Left ventricle myocardium inferior (tissue), 1 donor: ENCODE results near the gene VILL. TPM values are rescaled to one million over a fixed set of nuclear protein-coding genes. Genes with fewer than 3 reads are reported as not detected.
"Not testable (repeated sequence)": the region's sequence is repeated elsewhere in the genome, so short reads cannot be mapped to it uniquely, and the experiment has no call there.

Experiments
- DNase-seq: peaks from one replicate; pipeline ENCODE4 v3.0.0-alpha.2; 2020
- H3K27ac ChIP-seq: fragments of 200-600 bp; replicated peaks from 2 replicates; pipeline ENCODE4 v1.8.0; 2021
- H3K27me3 ChIP-seq: fragments of 200-600 bp; 2 replicates; pipeline ENCODE4 v1.8.0; 2021; ENCODE audit warnings: low read depth
- H3K36me3 ChIP-seq: fragments of 200-600 bp; 2 replicates; pipeline ENCODE4 v1.8.0; 2021
- H3K4me1 ChIP-seq: fragments of 200-600 bp; 2 replicates; pipeline ENCODE4 v1.8.0; 2021
- H3K4me3 ChIP-seq: fragments of 200-600 bp; 2 replicates; pipeline ENCODE4 v1.8.0; 2021; ENCODE audit warnings: mild to moderate bottlenecking, moderate library complexity
- H3K9me3 ChIP-seq: fragments of 200-600 bp; replicated peaks from 2 replicates; pipeline ENCODE4 v1.8.0; 2021
- intact Hi-C: fragments of 100-400 bp; cut with micrococcal nuclease; formaldehyde crosslinking; loops from one replicate; pipeline ENCODE4 v1.11.0; 2022
- total RNA-seq: library from RNA; stranded (reverse); fragmentation: NEBNext Ultra II Directional; extraction: Animal tissue kit (Norgen Biotek cat#: 25700); gene quantifications from one replicate; pipeline ENCODE4 v1.2.1, GENCODE V29; 2021
- TF ChIP-seq, protein P1 (sequence below): fragments of 200-600 bp; IDR thresholded peaks from 2 replicates; pipeline ENCODE4 v1.8.0; 2021; ENCODE audit warnings: antibody characterized with exemption, mild to moderate bottlenecking, borderline replicate concordance
- donor health status: DM: no; HTN: yes; CAD: no; lungs with severe emphysema.

The VILL gene
- total RNA-seq, 1 donor from 2014 or later: 3.6 TPM

DNA sequence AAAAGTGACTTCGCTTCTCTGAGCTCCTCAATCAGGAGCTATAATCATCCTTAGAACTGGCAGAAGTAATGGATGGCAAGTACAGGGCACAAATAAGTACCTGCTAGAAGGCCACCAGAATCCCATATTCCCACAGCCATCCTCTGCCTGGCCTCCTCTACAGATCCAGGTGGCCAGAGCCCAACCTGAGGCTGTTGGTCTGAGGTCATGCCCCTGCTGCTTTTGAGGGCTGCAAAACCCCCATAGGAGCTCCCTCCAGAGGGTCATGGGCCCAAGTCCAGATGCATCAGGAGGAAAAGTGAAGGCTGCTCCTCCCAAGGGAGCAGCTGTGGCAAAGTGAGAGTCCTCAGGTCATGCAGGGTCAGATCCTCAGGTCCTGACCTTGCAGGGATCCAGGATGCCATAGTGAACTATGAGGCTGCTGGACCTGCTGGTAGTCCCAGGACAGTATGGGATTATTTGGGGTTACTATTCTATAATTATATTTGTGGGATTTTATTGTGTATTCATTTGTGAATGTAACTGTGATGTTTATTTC is 41.8 kb downstream of the VILL start:
- Histone ChIP-seq H3K36me3 (no peaks in the 10 kb centered on the region), H3K27ac (no peak overlapping the region), H3K9me3 (no peaks in the 10 kb centered on the region), H3K4me1 (peaks cover 30% of the 10 kb centered on the region), H3K27me3 (peaks cover 4% of the 10 kb centered on the region), H3K4me3 (no peak overlapping the region)
- DNase-seq: no peak
- TF ChIP-seq, protein P1, sequence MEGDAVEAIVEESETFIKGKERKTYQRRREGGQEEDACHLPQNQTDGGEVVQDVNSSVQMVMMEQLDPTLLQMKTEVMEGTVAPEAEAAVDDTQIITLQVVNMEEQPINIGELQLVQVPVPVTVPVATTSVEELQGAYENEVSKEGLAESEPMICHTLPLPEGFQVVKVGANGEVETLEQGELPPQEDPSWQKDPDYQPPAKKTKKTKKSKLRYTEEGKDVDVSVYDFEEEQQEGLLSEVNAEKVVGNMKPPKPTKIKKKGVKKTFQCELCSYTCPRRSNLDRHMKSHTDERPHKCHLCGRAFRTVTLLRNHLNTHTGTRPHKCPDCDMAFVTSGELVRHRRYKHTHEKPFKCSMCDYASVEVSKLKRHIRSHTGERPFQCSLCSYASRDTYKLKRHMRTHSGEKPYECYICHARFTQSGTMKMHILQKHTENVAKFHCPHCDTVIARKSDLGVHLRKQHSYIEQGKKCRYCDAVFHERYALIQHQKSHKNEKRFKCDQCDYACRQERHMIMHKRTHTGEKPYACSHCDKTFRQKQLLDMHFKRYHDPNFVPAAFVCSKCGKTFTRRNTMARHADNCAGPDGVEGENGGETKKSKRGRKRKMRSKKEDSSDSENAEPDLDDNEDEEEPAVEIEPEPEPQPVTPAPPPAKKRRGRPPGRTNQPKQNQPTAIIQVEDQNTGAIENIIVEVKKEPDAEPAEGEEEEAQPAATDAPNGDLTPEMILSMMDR: no peak
- intact Hi-C loops: no loop called here

DNA sequence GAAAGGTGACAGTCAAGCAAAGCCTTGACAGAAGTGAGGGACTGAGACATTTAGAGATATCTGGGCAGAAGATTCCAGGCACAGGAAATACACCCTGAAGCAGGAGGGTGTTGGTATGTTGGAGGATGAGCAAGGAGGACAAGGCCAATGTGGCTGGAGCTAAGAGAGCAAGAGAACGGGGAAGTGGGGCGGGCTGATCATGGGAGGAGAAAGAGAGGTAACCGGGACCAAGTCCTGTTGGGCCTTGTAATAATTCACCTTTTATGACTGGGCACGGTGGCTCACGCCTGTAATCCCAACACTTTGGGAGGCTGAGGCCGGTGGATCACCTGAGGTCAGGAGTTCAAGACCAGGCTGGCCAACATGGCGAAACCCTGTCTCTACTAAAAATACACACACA is 43.0 kb downstream of the VILL start:
- H3K27ac ChIP-seq, H3K9me3 ChIP-seq, H3K36me3 ChIP-seq, H3K4me3 ChIP-seq, H3K27me3 ChIP-seq, intact Hi-C loops, DNase-seq: not testable (repeated sequence)
- peaks cover 25% of the 10 kb centered on the region for H3K4me1 ChIP-seq

DNA sequence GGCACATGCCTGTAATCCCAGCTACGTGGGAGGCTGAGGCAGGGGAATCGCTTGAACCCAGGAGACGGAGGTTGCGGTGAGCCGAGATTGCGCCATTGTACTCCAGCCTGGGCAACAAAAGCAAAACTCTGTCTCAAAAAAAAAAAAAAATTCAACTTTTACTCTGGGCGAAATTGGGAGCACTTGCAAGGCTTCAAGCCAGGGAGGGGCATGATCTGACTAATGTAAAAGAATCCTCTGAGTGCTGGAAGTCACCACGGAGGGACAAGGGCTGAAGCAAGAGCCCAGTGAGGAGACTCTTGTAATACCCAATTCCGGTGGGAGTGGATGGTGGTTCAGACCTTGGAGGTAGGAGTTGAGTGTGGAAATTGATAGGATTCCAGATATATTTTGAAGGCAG is 43.7 kb downstream of the VILL start:
- Histone ChIP-seq H3K27me3 (peaks cover 10% of the 10 kb centered on the region), H3K4me1 (peaks cover 25% of the 10 kb centered on the region)
- H3K36me3 ChIP-seq, H3K9me3 ChIP-seq, H3K4me3 ChIP-seq, H3K27ac ChIP-seq, DNase-seq, intact Hi-C loops: not testable (repeated sequence)

GRCh38 chr3:38036286-38036685 is 45.7 kb downstream of the VILL start:
- no peaks in the 10 kb centered on the region for H3K36me3 ChIP-seq
- DNase-seq: no peak
- no peak overlapping the region for H3K4me3 ChIP-seq
- H3K27ac ChIP-seq: no peak overlapping the region
- TF ChIP-seq, protein P1: no peak
- H3K9me3 ChIP-seq: no peaks in the 10 kb centered on the region
- intact Hi-C loops: no loop called here
- H3K27me3 ChIP-seq: peaks cover 14% of the 10 kb centered on the region
- peaks cover 18% of the 10 kb centered on the region for H3K4me1 ChIP-seq

DNA sequence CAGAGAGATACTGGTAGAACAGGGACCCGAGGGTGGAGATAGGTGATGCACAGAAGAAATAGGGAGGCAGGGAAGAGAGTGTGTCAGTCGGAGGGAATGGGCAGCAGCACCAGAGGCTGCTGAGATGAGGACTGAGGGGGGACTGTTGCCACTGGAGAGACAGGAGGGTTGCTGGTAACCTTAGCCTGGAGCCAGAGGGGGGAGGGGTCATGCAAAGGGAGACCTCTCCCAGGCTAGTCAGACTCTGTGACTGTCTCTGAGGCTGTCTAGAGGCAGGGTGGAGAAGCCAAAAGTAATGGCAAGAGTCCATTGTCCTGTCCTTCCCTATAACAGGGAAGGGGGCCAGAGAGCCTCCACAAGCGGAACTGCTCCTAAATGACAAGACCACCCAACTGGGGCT is 46.3 kb downstream of the VILL start:
- Histone ChIP-seq H3K4me1 (peaks cover 18% of the 10 kb centered on the region), H3K27ac (no peak overlapping the region), H3K4me3 (no peak overlapping the region), H3K27me3 (peaks cover 14% of the 10 kb centered on the region), H3K9me3 (no peaks in the 10 kb centered on the region), H3K36me3 (no peaks in the 10 kb centered on the region)
- TF ChIP-seq, protein P1: no peak
- DNase-seq: no peak
- intact Hi-C loops: no loop called here

DNA sequence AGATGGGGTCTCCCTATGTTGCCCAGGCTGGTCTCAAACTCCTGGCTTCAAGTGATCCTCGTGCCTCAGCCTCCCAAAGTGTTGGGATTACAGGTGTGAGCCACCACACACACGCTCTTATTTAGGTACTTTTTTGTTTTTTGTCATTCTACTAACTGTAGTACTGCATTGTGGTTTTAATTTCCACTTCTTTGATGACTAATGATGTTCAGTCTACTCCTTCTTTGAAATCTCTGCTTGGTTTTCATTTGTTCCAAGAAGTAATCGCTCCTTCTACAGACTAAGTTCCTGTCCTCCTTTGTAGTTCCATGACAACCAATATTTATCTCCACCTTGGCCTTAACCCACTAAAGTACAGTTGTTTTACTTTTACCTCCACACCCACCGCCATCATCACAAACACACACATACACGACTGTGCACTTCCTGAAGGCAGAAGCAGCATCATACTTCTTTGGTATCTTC is 47.9 kb downstream of the VILL start:
- Histone ChIP-seq H3K27ac (no peak overlapping the region), H3K9me3 (no peaks in the 10 kb centered on the region), H3K4me1 (peaks cover 18% of the 10 kb centered on the region), H3K4me3 (peak overlapping the region; percentile 67), H3K27me3 (peaks cover 14% of the 10 kb centered on the region), H3K36me3 (no peaks in the 10 kb centered on the region)
- DNase-seq: no peak
- TF ChIP-seq, protein P1: no peak
- intact Hi-C loops: no loop called here
